Measurements from ENCODE around the gene ATL3.

DNA sequence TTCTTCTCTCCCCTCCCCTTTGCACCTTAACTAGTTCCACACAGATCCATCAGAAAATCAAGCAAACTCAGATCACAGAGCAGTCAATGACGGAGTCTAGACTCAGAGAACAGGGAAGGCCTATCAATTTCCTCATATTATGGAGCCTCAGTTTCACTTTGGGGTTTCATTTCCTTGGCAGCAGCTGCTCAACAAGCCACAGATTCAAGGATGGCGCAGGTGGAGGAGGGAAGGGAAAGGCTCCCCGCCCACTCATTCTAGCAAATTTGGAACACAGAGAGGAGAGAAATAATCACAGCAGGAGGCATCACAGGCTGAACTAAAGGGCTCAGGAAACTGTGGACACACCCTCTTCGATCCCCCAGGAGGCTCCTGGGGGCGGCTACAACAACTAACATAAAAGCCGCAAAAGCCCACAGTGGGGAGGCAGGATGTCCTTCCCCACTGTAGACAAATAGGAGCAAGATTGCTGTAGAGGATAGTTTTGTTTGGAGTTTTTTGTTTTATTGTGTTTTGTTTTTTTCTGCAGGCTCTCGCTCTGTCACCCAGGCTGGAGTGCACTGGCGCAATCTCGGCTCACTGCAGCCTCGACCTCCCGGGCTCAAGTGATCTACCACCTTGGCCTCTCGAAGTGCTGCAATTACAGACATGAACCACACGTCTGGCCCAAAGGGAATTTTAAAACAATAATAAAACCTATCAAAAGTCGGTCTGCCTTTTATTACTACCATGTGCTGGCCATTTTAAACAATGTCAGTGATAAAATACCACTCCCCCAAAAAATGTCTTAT, 60.4 kb downstream of the ATL3 start:
- TF ChIP-seq, protein P1, sequence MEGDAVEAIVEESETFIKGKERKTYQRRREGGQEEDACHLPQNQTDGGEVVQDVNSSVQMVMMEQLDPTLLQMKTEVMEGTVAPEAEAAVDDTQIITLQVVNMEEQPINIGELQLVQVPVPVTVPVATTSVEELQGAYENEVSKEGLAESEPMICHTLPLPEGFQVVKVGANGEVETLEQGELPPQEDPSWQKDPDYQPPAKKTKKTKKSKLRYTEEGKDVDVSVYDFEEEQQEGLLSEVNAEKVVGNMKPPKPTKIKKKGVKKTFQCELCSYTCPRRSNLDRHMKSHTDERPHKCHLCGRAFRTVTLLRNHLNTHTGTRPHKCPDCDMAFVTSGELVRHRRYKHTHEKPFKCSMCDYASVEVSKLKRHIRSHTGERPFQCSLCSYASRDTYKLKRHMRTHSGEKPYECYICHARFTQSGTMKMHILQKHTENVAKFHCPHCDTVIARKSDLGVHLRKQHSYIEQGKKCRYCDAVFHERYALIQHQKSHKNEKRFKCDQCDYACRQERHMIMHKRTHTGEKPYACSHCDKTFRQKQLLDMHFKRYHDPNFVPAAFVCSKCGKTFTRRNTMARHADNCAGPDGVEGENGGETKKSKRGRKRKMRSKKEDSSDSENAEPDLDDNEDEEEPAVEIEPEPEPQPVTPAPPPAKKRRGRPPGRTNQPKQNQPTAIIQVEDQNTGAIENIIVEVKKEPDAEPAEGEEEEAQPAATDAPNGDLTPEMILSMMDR (IDR thresholded peaks at IDR 0.05) = no peak
- no peak for TF ChIP-seq TCF7L2 (IDR thresholded peaks at IDR 0.05; ENCODE audit: low read depth, low read length)
